T-helper 17 cell (primary cell): ENCODE measurements around the gene BUD31. TPM values are rescaled to one million over a fixed set of nuclear protein-coding genes. Genes with fewer than 3 reads are reported as not detected.
"Not testable (repeated sequence)": the region's sequence is repeated elsewhere in the genome, so short reads cannot be mapped to it uniquely, and the experiment has no call there.

Source experiments
- ATAC-seq: fragments of 150-1000 bp; cut with Tn5 transposase; 2 replicates; pipeline ENCODE4 v1.10.0; 2021; ENCODE audit warnings: mild to moderate bottlenecking, moderate library complexity
- DNase-seq, 3 donors: peaks; one replicate each; pipeline versions ENCODE4 v3.0.0 to v3.0.0-alpha.2; 2020 to 2021
- H3K9me3 ChIP-seq: one replicate; pipeline ENCODE4 v1.7.0; 2013; ENCODE audit warnings: low read length, mild to moderate bottlenecking; ENCODE audit not compliant: control insufficient read depth, poor library complexity, severe bottlenecking
- H3K27ac Mint-ChIP-seq: one replicate; pipeline ENCODE4 v1.8.0; 2022; ENCODE audit warnings: mild to moderate bottlenecking, moderate library complexity, mixed read lengths
- H3K27me3 Mint-ChIP-seq: one replicate; pipeline ENCODE4 v1.8.0; 2022; ENCODE audit warnings: mixed read lengths
- H3K36me3 Mint-ChIP-seq: one replicate; pipeline ENCODE4 v1.8.0; 2022; ENCODE audit warnings: low read depth, mixed read lengths
- H3K4me1 Mint-ChIP-seq: one replicate; pipeline ENCODE4 v1.8.0; 2022; ENCODE audit warnings: mild to moderate bottlenecking, mixed read lengths
- H3K4me3 Mint-ChIP-seq: one replicate; pipeline ENCODE4 v1.8.0; 2022; ENCODE audit warnings: mild to moderate bottlenecking, moderate library complexity, mixed read lengths
- total RNA-seq, 4 donors: library from RNA in 2 of 4; stranded (reverse) in 2 of 4; gene quantifications; one replicate each; pipeline ENCODE4 v1.2.3 and lab custom pipeline; 2022 to 2026

BUD31 gene
- total RNA-seq, 2 donors from 2014 or later = 170 to 175 TPM

GRCh38 chr7:99374111-99375064 lies 34.4 kb upstream of the BUD31 start, which contains the start of gene ARPC1B:
TSS of gene ARPC1B (plus strand) at chr7:99374730. CDS start at chr7:99385715, 10,985 bp downstream.
- peak within 1 kb of the TSS; percentile 89 for H3K4me3 Mint-ChIP-seq
- H3K27me3 Mint-ChIP-seq = no peaks in the 10 kb centered on the region
- DNase-seq (peak; percentile 67 to 88 (median 84)), ATAC-seq (peak; percentile 66)
- peaks cover 21% of the 10 kb centered on the region for H3K4me1 Mint-ChIP-seq
- peak within 1 kb of the TSS; percentile 98 for H3K27ac Mint-ChIP-seq
- no peaks in the 10 kb centered on the region for H3K9me3 ChIP-seq
- peaks cover 3% of the 10 kb centered on the region for H3K36me3 Mint-ChIP-seq

DNA sequence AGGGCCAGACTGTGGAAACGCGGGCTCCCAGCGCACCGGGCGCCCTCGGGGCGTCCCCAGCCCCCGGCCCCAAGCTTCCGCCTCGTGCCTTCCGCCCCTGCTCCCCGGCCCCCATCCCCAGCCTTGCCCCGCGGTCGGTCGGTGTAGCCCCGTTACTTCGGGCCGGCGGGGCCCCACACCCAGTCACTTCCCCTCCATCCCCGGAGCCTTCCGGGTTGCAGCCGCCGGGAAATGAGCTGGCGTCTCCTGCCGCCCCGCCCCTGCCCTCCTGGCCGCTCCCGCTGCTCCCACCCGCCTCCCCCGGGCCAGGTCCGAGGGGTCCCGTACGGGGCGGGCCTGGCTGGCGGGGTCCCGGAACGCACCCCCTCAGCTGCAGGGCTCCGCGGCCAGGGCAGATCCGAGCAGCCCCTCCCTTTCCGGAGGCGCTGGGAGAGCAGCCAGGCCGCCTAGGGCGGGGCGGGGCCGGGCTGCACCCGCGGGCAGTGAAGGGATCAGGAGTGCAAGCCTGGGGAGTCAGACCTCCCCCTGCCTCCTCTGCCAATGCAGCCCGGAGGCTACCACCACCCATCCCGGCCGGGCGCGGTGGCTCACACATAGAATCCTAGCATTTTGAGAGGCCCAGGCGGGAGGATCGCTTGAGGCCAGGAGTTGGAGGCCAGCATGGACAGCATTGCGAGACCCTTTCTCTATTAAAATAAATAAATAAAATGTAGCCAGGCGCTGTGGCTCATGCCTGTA lies 33.5 kb upstream of the BUD31 start:
- ATAC-seq (peak; percentile 39), DNase-seq (peak; percentile 51 to 63 (median 62))
- Mint-ChIP-seq H3K36me3 (peaks cover 3% of the 10 kb centered on the region), H3K4me1 (peaks cover 27% of the 10 kb centered on the region), H3K27ac (peak overlapping the region; percentile 98), H3K27me3 (no peaks in the 10 kb centered on the region), H3K4me3 (peak overlapping the region; percentile 89)
- H3K9me3 ChIP-seq = no peaks in the 10 kb centered on the region

DNA sequence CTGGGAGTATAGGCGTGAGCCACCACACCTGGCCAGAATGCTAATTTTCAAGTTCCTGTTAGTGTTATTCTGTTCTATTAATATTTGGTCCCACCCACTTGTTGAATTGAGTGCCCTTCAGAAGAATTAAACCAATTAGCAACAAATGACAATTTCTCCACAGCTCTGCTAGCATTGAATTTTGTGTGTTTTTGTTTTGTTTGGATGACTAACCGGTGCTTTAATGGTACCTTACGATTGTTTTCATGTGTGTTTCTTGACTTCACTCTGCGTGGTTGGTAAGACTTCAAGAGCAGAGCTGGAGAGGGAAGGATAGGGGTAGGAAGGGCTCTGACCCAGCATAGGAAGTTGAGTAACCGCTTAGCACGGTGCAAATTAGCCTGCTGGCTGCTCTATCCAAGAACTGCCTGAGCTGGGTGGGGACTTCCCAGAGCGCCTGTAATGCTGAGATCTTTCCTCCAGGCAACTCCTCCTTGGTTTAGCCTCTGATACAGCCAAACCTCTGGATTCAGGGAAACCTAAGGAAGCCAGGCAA lies 29.7 kb upstream of the BUD31 start:
- ATAC-seq = peak; percentile 41
- no peaks in the 10 kb centered on the region for H3K9me3 ChIP-seq
- DNase-seq = peak; percentile 46 to 65 (median 50)
- Mint-ChIP-seq H3K4me1 (peaks cover 38% of the 10 kb centered on the region), H3K36me3 (peaks cover 5% of the 10 kb centered on the region), H3K27me3 (no peaks in the 10 kb centered on the region), H3K27ac (peak overlapping the region; percentile 98), H3K4me3 (peak overlapping the region; percentile 91)

DNA sequence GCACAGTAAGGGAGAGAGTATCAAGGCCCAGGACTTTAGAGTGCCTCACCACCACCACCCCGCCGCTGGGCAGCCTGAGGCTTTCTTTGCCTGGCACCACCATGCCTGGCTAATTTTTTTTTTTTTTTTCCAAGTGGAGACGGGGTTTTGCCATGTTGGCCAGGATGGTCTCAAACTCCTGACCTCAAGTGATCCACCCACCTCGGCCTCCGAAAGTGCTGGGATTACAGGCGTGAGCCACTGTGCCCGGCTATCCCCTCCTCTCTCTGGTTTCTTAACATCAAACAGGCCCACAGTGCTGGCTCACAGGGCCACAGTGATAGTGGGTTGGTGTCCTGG lies 29.1 kb upstream of the BUD31 start:
- not testable (repeated sequence) for DNase-seq, H3K36me3 Mint-ChIP-seq, H3K9me3 ChIP-seq, ATAC-seq, H3K27me3 Mint-ChIP-seq
- Mint-ChIP-seq H3K4me1 (peaks cover 43% of the 10 kb centered on the region), H3K27ac (peak overlapping the region; percentile 98), H3K4me3 (peak overlapping the region; percentile 91)

- peaks cover 5% of the 10 kb centered on the region for H3K36me3 Mint-ChIP-seq
- H3K4me1 Mint-ChIP-seq = peaks cover 45% of the 10 kb centered on the region
- peak overlapping the region; percentile 98 for H3K27ac Mint-ChIP-seq
Observed at GRCh38 chr7:99380032-99380822, 28.5 kb upstream of the BUD31 start.

DNA sequence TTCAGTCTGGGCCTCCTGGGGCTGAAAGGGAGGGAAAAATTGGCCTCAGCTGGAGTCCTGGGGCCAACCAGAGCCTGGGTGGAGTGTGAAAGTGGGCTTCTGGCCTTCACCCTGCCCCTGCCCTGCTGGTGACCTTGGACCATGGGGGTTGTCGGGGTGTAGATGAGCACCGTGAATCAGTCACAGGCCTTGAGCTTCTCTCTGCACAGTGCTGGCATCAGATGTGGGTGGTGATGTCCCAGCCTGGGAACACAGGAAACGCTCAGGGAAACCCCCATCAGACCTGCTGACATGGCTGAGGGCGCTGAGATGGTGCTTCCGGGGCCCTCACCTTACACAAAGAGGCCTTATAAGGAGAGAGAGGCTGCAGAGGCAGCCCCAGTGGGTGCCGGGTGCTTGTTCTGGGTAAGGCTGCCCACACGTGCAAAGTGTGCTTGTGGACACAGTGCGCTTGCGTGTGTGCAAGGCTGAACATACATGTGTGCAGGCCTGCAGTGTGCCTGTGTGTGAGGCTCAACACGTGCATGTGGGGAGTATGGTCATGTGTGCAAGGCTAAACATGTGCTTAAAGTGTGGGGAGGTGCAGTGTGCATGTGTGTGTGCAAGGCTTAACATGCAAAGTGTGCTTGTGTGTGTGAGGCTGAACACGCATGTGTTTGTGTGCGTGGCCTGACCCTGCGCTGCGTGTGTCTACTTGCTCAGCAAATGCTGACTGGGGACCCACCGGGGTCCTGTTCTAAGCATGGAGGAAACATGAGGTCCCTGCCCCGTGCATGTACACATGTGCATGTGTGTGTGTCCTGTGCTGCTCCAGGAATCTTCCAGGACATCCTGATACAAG lies 27.7 kb upstream of the BUD31 start:
- DNase-seq = peak; percentile 80 to 89 (median 85)
- Mint-ChIP-seq H3K27me3 (no peaks in the 10 kb centered on the region), H3K4me3 (peak overlapping the region; percentile 91), H3K4me1 (peaks cover 45% of the 10 kb centered on the region), H3K27ac (peak overlapping the region; percentile 98), H3K36me3 (peaks cover 5% of the 10 kb centered on the region)
- no peaks in the 10 kb centered on the region for H3K9me3 ChIP-seq
- ATAC-seq = peak; percentile 85

More at GRCh38 chr7:99380032-99380822, 28.5 kb upstream of the BUD31 start:
- ATAC-seq = peak; percentile 10
- Mint-ChIP-seq H3K4me3 (peak overlapping the region; percentile 91), H3K27me3 (no peaks in the 10 kb centered on the region)
- H3K9me3 ChIP-seq = no peaks in the 10 kb centered on the region
- peak in 1 of 3 donors; percentile 25 for DNase-seq

- no peak for ATAC-seq
- Mint-ChIP-seq H3K4me3 (peak overlapping the region; percentile 91), H3K36me3 (peaks cover 5% of the 10 kb centered on the region), H3K4me1 (peaks cover 38% of the 10 kb centered on the region), H3K27me3 (no peaks in the 10 kb centered on the region), H3K27ac (peak overlapping the region; percentile 98)
- DNase-seq = no peak
- no peaks in the 10 kb centered on the region for H3K9me3 ChIP-seq
Observed at GRCh38 chr7:99381664-99382075, 27.1 kb upstream of the BUD31 start.

DNA sequence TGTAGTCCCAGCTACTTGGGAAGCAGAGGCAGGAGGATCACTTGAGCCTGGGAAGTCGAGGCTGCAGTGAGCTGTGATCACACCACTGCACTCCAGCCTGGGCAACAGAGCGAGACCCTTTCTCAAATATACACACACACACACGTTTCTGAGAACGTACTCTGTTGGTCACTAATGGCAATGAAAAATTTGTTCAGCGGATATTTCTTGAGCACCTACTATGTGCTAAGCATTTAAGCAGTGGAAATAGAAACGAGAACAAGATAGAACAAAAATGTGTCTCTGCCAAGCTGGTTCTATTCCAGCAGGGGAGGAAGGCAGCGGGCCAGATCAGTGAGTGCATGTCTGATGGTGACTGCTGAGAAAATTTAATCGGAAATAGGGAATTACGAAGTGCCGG lies 25.6 kb upstream of the BUD31 start:
- Mint-ChIP-seq H3K4me1 (peaks cover 38% of the 10 kb centered on the region), H3K27ac (peak overlapping the region; percentile 88), H3K36me3 (peaks cover 5% of the 10 kb centered on the region), H3K4me3 (peak overlapping the region; percentile 36), H3K27me3 (no peaks in the 10 kb centered on the region)
- H3K9me3 ChIP-seq = no peaks in the 10 kb centered on the region
- DNase-seq (no peak), ATAC-seq (no peak)

GRCh38 chr7:99383791-99384370 lies 24.9 kb upstream of the BUD31 start:
- peak overlapping the region; percentile 88 for H3K27ac Mint-ChIP-seq
- peaks cover 5% of the 10 kb centered on the region for H3K36me3 Mint-ChIP-seq
- no peak overlapping the region for H3K4me3 Mint-ChIP-seq
- no peaks in the 10 kb centered on the region for H3K27me3 Mint-ChIP-seq
- no peak for ATAC-seq
- DNase-seq = no peak
- H3K4me1 Mint-ChIP-seq = peaks cover 38% of the 10 kb centered on the region
- H3K9me3 ChIP-seq = no peaks in the 10 kb centered on the region

DNA sequence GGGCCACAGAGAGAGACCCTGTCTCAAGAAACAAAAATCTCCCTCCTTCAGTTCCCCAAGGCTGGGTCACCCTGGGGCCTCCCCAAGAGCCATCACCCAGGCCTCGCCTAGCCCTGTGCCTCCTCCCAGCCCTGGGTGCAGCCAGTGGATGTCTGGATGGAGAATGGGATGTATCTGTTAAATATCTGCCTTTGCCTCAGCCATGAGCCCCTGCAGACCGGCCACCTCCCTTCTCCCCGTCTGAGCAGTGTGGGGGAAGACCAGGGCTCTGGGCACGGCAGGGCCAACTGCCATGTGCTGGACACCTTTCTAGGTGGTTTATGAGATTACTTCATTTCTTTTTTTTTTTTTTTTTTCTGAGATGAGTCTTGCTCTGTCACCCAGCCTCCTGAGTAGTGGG lies 24.2 kb upstream of the BUD31 start:
- Mint-ChIP-seq H3K36me3 (peaks cover 2% of the 10 kb centered on the region), H3K4me3 (no peak overlapping the region), H3K4me1 (peaks cover 31% of the 10 kb centered on the region), H3K27me3 (no peaks in the 10 kb centered on the region), H3K27ac (peak overlapping the region; percentile 88)
- ATAC-seq = no peak
- no peaks in the 10 kb centered on the region for H3K9me3 ChIP-seq
- no peak for DNase-seq

DNA sequence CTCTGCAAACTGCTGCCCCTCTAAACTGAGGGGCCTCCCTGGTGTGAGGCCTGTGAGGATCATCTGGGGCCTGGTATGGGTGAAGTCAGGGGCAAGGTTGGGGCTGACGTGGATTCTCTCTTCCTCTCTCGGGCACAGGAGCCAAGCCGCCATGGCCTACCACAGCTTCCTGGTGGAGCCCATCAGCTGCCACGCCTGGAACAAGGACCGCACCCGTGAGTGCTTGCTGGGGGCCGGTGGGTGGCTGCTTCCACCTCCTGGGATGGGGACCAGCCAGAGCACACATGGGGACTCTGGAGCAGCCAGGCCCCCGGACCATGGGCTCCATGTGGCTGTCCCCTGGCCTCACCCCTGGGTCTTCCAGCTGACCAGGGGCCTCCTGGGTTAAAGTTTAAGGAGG lies 23.2 kb upstream of the BUD31 start:
- no peaks in the 10 kb centered on the region for H3K9me3 ChIP-seq
- peaks cover 25% of the 10 kb centered on the region for H3K4me1 Mint-ChIP-seq
- DNase-seq (no peak), ATAC-seq (no peak)
- H3K27ac Mint-ChIP-seq = peak overlapping the region; percentile 88
- H3K36me3 Mint-ChIP-seq = peaks cover 2% of the 10 kb centered on the region
- peak overlapping the region; percentile 69 for H3K4me3 Mint-ChIP-seq
- H3K27me3 Mint-ChIP-seq = no peaks in the 10 kb centered on the region
